Measurements from ENCODE around the gene TRIM2.

GRCh38 chr4:153234885-153235284 is 30.6 kb downstream of the TRIM2 start:
- TF ChIP-seq, protein P1, sequence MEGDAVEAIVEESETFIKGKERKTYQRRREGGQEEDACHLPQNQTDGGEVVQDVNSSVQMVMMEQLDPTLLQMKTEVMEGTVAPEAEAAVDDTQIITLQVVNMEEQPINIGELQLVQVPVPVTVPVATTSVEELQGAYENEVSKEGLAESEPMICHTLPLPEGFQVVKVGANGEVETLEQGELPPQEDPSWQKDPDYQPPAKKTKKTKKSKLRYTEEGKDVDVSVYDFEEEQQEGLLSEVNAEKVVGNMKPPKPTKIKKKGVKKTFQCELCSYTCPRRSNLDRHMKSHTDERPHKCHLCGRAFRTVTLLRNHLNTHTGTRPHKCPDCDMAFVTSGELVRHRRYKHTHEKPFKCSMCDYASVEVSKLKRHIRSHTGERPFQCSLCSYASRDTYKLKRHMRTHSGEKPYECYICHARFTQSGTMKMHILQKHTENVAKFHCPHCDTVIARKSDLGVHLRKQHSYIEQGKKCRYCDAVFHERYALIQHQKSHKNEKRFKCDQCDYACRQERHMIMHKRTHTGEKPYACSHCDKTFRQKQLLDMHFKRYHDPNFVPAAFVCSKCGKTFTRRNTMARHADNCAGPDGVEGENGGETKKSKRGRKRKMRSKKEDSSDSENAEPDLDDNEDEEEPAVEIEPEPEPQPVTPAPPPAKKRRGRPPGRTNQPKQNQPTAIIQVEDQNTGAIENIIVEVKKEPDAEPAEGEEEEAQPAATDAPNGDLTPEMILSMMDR (IDR thresholded peaks at IDR 0.05; ENCODE audit: low read depth, low read length, poor library complexity, severe bottlenecking) = no peak
- no peak for TF ChIP-seq EZH2phosphoT487 (IDR thresholded peaks at IDR 0.05; ENCODE audit: borderline replicate concordance, low read length)

All from DOHH2 (cell line).